Measurements from ENCODE around the gene ANTKMT.

The ANTKMT gene

GRCh38 chr16:715477-716199, 5.3 kb upstream of the ANTKMT start:
- DNase-seq, result no peak

GRCh38 chr16:716200-716568, 4.8 kb upstream of the ANTKMT start:
- DNase-seq, result no peak

GRCh38 chr16:716768-717325, 4.1 kb upstream of the ANTKMT start:
- DNase-seq, result no peak

GRCh38 chr16:717450-718245, 3.3 kb upstream of the ANTKMT start:
- no peak for DNase-seq

GRCh38 chr16:718389-718788, 2.6 kb upstream of the ANTKMT start:
- DNase-seq, result no peak

GRCh38 chr16:718922-719321, 2.0 kb upstream of the ANTKMT start:
- no peak for DNase-seq

GRCh38 chr16:719815-720446, 1.0 kb upstream of the ANTKMT start:
- DNase-seq, result no peak

GRCh38 chr16:720447-720989, 428 bp upstream of the ANTKMT start:
- no peak for DNase-seq

- DNase-seq, result no peak
These were observed 1.0 kb downstream of the ANTKMT start for GRCh38 chr16:721765-722540.

GRCh38 chr16:722835-723633, 2.1 kb downstream of the ANTKMT start:
- no peak for DNase-seq

GRCh38 chr16:723695-724094, 2.7 kb downstream of the ANTKMT start:
- no peak for DNase-seq

- DNase-seq, result no peak
These were observed 3.5 kb downstream of the ANTKMT start for GRCh38 chr16:724188-725040.

GRCh38 chr16:725041-725376, 4.1 kb downstream of the ANTKMT start:
- DNase-seq, result no peak

GRCh38 chr16:725463-726187, 4.7 kb downstream of the ANTKMT start:
- no peak for DNase-seq

GRCh38 chr16:726188-726437, 5.2 kb downstream of the ANTKMT start:
- no peak for DNase-seq

GRCh38 chr16:726438-727290, 5.7 kb downstream of the ANTKMT start, which contains the start of the genes CCDC78 and HAGHL:
TSS of gene CCDC78 (minus strand) at chr16:726443. CDS start at chr16:726367, 76 bp downstream.
TSS of gene HAGHL (plus strand) at chr16:727106. CDS start at chr16:727510, 404 bp downstream.
- DNase-seq, result no peak

GRCh38 chr16:727291-727977, 6.5 kb downstream of the ANTKMT start:
- no peak for DNase-seq

GRCh38 chr16:728131-728889, 7.4 kb downstream of the ANTKMT start:
- DNase-seq, result no peak
